ENCODE results near the gene DGKI.

The DGKI gene

DNA sequence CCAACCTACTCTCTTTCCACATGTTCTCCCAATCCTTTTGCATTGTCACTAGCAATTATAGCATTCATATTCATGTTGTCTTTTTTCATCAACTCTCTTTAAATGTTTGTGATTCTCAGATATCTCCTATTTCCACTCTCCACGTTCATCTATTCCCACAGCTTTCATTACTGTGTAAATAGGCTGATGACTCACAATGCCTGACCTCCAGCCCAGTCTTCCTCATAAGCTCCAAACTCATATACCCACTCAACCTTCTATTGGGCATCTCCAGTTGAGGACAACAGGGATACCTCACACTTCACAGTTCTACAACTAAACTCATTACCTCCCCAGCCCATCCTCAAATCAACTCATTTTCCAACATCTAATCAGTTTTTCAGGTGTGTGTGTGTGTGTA is 194.1 kb downstream of the DGKI start:
- DNase-seq (ENCODE audit: low read depth), result peak; percentile 78
- no peak overlapping the region for H3K4me3 ChIP-seq (ENCODE audit: control insufficient read depth, low read depth, low read length)
- TF ChIP-seq, protein P1, sequence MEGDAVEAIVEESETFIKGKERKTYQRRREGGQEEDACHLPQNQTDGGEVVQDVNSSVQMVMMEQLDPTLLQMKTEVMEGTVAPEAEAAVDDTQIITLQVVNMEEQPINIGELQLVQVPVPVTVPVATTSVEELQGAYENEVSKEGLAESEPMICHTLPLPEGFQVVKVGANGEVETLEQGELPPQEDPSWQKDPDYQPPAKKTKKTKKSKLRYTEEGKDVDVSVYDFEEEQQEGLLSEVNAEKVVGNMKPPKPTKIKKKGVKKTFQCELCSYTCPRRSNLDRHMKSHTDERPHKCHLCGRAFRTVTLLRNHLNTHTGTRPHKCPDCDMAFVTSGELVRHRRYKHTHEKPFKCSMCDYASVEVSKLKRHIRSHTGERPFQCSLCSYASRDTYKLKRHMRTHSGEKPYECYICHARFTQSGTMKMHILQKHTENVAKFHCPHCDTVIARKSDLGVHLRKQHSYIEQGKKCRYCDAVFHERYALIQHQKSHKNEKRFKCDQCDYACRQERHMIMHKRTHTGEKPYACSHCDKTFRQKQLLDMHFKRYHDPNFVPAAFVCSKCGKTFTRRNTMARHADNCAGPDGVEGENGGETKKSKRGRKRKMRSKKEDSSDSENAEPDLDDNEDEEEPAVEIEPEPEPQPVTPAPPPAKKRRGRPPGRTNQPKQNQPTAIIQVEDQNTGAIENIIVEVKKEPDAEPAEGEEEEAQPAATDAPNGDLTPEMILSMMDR (conservative IDR thresholded peaks at IDR 0.05; ENCODE audit: control insufficient read depth, insufficient read depth, low read depth, low read length), result no peak

DNA sequence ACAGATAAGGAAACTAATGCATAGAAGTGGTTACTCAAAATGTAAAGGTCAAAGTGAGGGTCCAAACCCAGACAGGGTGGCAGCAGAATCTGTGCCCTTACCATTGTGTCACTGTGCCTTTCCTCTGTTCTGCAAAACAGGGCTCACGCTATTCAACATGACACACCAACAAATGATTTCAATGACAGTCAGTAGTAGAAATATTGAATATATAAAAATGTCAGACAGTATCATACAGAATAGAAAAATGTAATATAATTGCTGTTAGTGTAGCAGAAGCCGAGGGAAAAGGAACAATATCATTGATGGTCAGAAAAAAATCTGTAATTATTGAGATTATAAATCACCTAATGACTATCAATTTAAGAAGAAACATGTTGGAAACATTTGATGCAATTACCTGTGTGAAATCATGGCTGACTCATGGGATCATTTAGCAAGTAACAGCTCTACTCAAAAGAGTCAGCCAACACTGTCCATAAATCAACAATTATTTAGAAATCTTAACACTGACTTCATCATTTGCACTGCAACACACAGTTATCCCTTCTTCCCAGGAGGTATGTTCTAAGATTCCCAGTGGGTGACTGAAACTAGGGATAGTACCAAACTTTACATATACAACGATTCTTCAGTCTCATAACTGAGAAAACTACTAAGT is 198.7 kb downstream of the DGKI start:
- TF ChIP-seq, protein P1 (conservative IDR thresholded peaks at IDR 0.05; ENCODE audit: control insufficient read depth, insufficient read depth, low read depth, low read length), result no peak
- peak; percentile 51 for DNase-seq (ENCODE audit: low read depth)
- H3K4me3 ChIP-seq (ENCODE audit: control insufficient read depth, low read depth, low read length), result no peak overlapping the region

DNA sequence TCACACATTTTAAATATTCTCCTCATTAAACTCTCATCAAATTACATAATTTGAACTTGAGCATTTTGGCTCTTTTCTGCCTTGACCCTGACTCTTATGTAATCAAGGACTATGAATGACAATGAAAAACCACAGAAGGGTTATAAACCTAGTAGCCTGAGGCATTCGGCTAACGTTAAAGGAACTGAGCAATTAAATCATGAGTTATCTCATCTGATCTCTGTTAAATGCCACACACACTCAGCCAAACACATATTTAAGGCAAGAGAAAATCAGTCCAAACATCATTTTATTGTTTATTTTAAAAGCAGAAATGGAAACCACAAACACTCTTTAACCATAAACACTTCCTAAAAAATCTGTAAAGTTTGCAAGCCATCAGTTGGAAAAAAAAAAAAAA is 204.3 kb downstream of the DGKI start:
- no peak overlapping the region for H3K4me3 ChIP-seq (ENCODE audit: control insufficient read depth, low read depth, low read length)
- TF ChIP-seq, protein P1 (conservative IDR thresholded peaks at IDR 0.05; ENCODE audit: control insufficient read depth, insufficient read depth, low read depth, low read length), result no peak
- DNase-seq (ENCODE audit: low read depth), result peak; percentile 27

DNA sequence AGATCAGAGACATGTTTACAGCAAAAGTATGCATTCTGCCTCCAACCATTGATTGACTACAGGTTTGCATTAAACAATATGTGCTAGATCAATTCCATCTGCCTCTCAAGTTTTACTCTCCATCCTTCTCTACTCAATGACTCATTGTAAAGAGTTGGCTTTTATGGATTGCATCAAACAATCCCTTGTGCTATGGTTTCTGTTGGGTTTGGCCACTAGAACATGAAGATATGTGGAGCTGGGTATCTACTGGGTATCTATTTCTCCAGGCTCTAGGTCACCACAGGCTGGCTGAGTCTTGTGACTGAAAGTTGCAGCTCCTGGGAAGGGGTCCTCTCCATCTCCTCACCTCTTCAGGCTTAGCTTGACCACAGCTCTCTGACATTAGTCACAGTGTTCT is 204.7 kb downstream of the DGKI start:
- no peak overlapping the region for H3K4me3 ChIP-seq (ENCODE audit: control insufficient read depth, low read depth, low read length)
- DNase-seq (ENCODE audit: low read depth), result peak; percentile 15
- TF ChIP-seq, protein P1 (conservative IDR thresholded peaks at IDR 0.05; ENCODE audit: control insufficient read depth, insufficient read depth, low read depth, low read length), result no peak

DNA sequence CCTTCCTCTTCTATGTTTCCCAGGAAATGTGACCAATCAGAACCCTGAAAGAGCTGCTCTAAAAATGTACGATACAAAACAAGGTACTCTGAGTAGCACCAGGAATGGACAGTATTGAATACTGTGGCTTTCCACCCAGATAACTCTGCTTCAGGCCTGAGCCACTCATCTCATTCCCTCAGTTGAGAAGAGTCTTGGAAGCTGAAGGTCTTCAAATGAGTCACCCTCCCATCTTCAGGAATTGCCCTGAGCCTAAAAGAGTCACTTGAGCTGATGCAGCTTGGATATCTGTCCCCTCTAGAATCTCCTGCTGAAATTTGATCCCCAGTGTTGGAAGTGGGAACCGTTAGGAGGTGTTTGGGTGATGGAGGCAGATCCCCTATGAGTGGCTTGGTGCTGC is 210.4 kb downstream of the DGKI start:
- no peak overlapping the region for H3K4me3 ChIP-seq (ENCODE audit: control insufficient read depth, low read depth, low read length)
- TF ChIP-seq, protein P1 (conservative IDR thresholded peaks at IDR 0.05; ENCODE audit: control insufficient read depth, insufficient read depth, low read depth, low read length), result no peak
- peak; percentile 18 for DNase-seq (ENCODE audit: low read depth)

DNA sequence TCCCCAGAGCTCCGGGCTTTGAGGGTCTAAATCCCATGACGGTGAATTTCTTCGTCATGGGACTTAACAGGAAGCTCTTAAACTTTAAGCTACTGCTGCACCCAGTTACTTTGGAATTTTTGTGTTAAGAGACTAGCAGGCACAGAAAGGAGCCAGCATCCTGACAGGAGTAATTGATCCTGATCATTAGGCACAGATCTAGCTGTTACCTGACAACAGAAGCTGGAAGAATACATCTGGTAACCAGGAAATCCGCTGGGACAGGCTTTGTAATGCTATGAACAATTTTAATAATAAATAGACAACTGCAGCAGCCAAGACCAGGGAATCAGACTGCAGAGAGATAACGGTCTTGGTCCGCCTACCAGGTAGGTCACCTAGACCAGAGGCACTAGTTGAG is 210.9 kb downstream of the DGKI start:
- DNase-seq (ENCODE audit: low read depth), result no peak
- H3K4me3 ChIP-seq (ENCODE audit: control insufficient read depth, low read depth, low read length), result no peak overlapping the region
- TF ChIP-seq, protein P1 (conservative IDR thresholded peaks at IDR 0.05; ENCODE audit: control insufficient read depth, insufficient read depth, low read depth, low read length), result no peak

DNA sequence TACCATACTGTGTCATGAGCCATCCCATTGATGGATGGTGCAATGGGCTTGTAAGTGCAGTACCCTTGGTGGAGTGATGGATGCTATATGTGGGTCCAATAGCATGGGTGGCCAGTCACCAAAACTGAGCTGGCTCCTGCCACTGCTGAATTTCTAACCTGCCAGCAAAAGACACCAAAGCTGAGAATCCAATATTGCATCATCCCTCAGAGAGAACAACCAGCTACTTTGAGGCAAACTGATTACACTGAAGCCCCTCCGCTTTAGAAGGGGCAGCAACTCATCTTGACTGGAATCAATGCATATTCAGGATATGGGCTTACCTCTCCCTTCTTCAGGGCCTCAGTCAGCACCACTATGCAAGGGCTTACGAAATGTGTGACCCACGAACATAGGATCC is 211.6 kb downstream of the DGKI start:
- no peak for DNase-seq (ENCODE audit: low read depth)
- TF ChIP-seq, protein P1 (conservative IDR thresholded peaks at IDR 0.05; ENCODE audit: control insufficient read depth, insufficient read depth, low read depth, low read length), result no peak
- no peak overlapping the region for H3K4me3 ChIP-seq (ENCODE audit: control insufficient read depth, low read depth, low read length)
